Measurements from ENCODE around the gene MYLK.

MYLK gene

GRCh38 chr3:123700791-123701722 lies 183.1 kb downstream of the MYLK start:
- Mint-ChIP-seq H3K27me3 (no peaks in the 10 kb centered on the region), H3K27ac (no peak overlapping the region), H3K9me3 (no peaks in the 10 kb centered on the region), H3K36me3 (ENCODE audit: low read depth) (no peaks in the 10 kb centered on the region), H3K4me1 (ENCODE audit: low read depth) (no peaks in the 10 kb centered on the region), H3K4me3 (no peak overlapping the region)

GRCh38 chr3:123698813-123699212 lies 185.3 kb downstream of the MYLK start:
- Mint-ChIP-seq H3K4me1 (ENCODE audit: low read depth) (no peaks in the 10 kb centered on the region), H3K4me3 (no peak overlapping the region), H3K36me3 (ENCODE audit: low read depth) (no peaks in the 10 kb centered on the region), H3K9me3 (no peaks in the 10 kb centered on the region), H3K27ac (no peak overlapping the region), H3K27me3 (no peaks in the 10 kb centered on the region)

- Mint-ChIP-seq H3K27me3 (no peaks in the 10 kb centered on the region), H3K27ac (no peak overlapping the region), H3K9me3 (no peaks in the 10 kb centered on the region), H3K4me3 (no peak overlapping the region), H3K36me3 (ENCODE audit: low read depth) (no peaks in the 10 kb centered on the region), H3K4me1 (ENCODE audit: low read depth) (no peaks in the 10 kb centered on the region)
Observed at GRCh38 chr3:123696808-123697207, 187.3 kb downstream of the MYLK start.

- Mint-ChIP-seq H3K36me3 (ENCODE audit: low read depth) (no peaks in the 10 kb centered on the region), H3K27me3 (no peaks in the 10 kb centered on the region), H3K4me1 (ENCODE audit: low read depth) (no peaks in the 10 kb centered on the region), H3K27ac (no peak overlapping the region), H3K4me3 (no peak overlapping the region), H3K9me3 (no peaks in the 10 kb centered on the region)
Observed at GRCh38 chr3:123695731-123696640, 188.1 kb downstream of the MYLK start.

GRCh38 chr3:123695152-123695551 lies 189.0 kb downstream of the MYLK start:
- no peak overlapping the region for H3K4me3 Mint-ChIP-seq
- no peaks in the 10 kb centered on the region for H3K27me3 Mint-ChIP-seq
- H3K27ac Mint-ChIP-seq: no peak overlapping the region
- H3K9me3 Mint-ChIP-seq: no peaks in the 10 kb centered on the region
- H3K36me3 Mint-ChIP-seq (ENCODE audit: low read depth): no peaks in the 10 kb centered on the region
- H3K4me1 Mint-ChIP-seq (ENCODE audit: low read depth): no peaks in the 10 kb centered on the region

GRCh38 chr3:123694366-123695087 lies 189.6 kb downstream of the MYLK start:
- Mint-ChIP-seq H3K36me3 (ENCODE audit: low read depth) (no peaks in the 10 kb centered on the region), H3K27me3 (no peaks in the 10 kb centered on the region), H3K4me3 (no peak overlapping the region), H3K9me3 (no peaks in the 10 kb centered on the region), H3K4me1 (ENCODE audit: low read depth) (no peaks in the 10 kb centered on the region), H3K27ac (no peak overlapping the region)

GRCh38 chr3:123693584-123694190 lies 190.4 kb downstream of the MYLK start:
- no peaks in the 10 kb centered on the region for H3K27me3 Mint-ChIP-seq
- no peaks in the 10 kb centered on the region for H3K4me1 Mint-ChIP-seq (ENCODE audit: low read depth)
- H3K27ac Mint-ChIP-seq: no peak overlapping the region
- H3K9me3 Mint-ChIP-seq: no peaks in the 10 kb centered on the region
- H3K36me3 Mint-ChIP-seq (ENCODE audit: low read depth): no peaks in the 10 kb centered on the region
- no peak overlapping the region for H3K4me3 Mint-ChIP-seq

GRCh38 chr3:123692671-123693070 lies 191.5 kb downstream of the MYLK start:
- Mint-ChIP-seq H3K27me3 (no peaks in the 10 kb centered on the region), H3K36me3 (ENCODE audit: low read depth) (no peaks in the 10 kb centered on the region), H3K27ac (no peak overlapping the region), H3K4me3 (no peak overlapping the region), H3K4me1 (ENCODE audit: low read depth) (no peaks in the 10 kb centered on the region), H3K9me3 (no peaks in the 10 kb centered on the region)

GRCh38 chr3:123692041-123692440 lies 192.1 kb downstream of the MYLK start:
- Mint-ChIP-seq H3K27ac (no peak overlapping the region), H3K9me3 (no peaks in the 10 kb centered on the region), H3K27me3 (no peaks in the 10 kb centered on the region), H3K36me3 (ENCODE audit: low read depth) (no peaks in the 10 kb centered on the region), H3K4me3 (no peak overlapping the region), H3K4me1 (ENCODE audit: low read depth) (no peaks in the 10 kb centered on the region)

GRCh38 chr3:123689831-123690230 lies 194.3 kb downstream of the MYLK start:
- H3K36me3 Mint-ChIP-seq (ENCODE audit: low read depth): no peaks in the 10 kb centered on the region
- H3K4me3 Mint-ChIP-seq: no peak overlapping the region
- no peaks in the 10 kb centered on the region for H3K27me3 Mint-ChIP-seq
- H3K27ac Mint-ChIP-seq: no peak overlapping the region
- H3K9me3 Mint-ChIP-seq: no peaks in the 10 kb centered on the region
- no peaks in the 10 kb centered on the region for H3K4me1 Mint-ChIP-seq (ENCODE audit: low read depth)

GRCh38 chr3:123688241-123688747 lies 195.8 kb downstream of the MYLK start:
- Mint-ChIP-seq H3K27ac (no peak overlapping the region), H3K27me3 (no peaks in the 10 kb centered on the region), H3K36me3 (ENCODE audit: low read depth) (no peaks in the 10 kb centered on the region), H3K9me3 (no peaks in the 10 kb centered on the region), H3K4me3 (no peak overlapping the region), H3K4me1 (ENCODE audit: low read depth) (no peaks in the 10 kb centered on the region)

- Mint-ChIP-seq H3K4me3 (no peak overlapping the region), H3K27me3 (no peaks in the 10 kb centered on the region), H3K36me3 (ENCODE audit: low read depth) (no peaks in the 10 kb centered on the region), H3K9me3 (no peaks in the 10 kb centered on the region), H3K4me1 (ENCODE audit: low read depth) (no peaks in the 10 kb centered on the region), H3K27ac (no peak overlapping the region)
Observed at GRCh38 chr3:123687286-123687685, 196.8 kb downstream of the MYLK start.

- no peak overlapping the region for H3K27ac Mint-ChIP-seq
- H3K4me1 Mint-ChIP-seq (ENCODE audit: low read depth): no peaks in the 10 kb centered on the region
- H3K36me3 Mint-ChIP-seq (ENCODE audit: low read depth): no peaks in the 10 kb centered on the region
- H3K4me3 Mint-ChIP-seq: no peak overlapping the region
- no peaks in the 10 kb centered on the region for H3K9me3 Mint-ChIP-seq
- no peaks in the 10 kb centered on the region for H3K27me3 Mint-ChIP-seq
Observed at GRCh38 chr3:123686251-123686650, 197.9 kb downstream of the MYLK start.

GRCh38 chr3:123685780-123686179 lies 198.4 kb downstream of the MYLK start:
- no peaks in the 10 kb centered on the region for H3K27me3 Mint-ChIP-seq
- H3K4me1 Mint-ChIP-seq (ENCODE audit: low read depth): no peaks in the 10 kb centered on the region
- no peak overlapping the region for H3K27ac Mint-ChIP-seq
- no peaks in the 10 kb centered on the region for H3K9me3 Mint-ChIP-seq
- H3K36me3 Mint-ChIP-seq (ENCODE audit: low read depth): no peaks in the 10 kb centered on the region
- H3K4me3 Mint-ChIP-seq: no peak overlapping the region

Measured in stimulated activated naive CD8-positive, alpha-beta T cell treated with anti-CD3 and anti-CD28 coated beads, Interleukin-15, Interleukin-2, amounts not matched to agents 100 ng/mL and 50 ng/mL, for 24 hours (primary cell).